Measurements from ENCODE around the gene TCTN1. TPM values are rescaled to one million over a fixed set of nuclear protein-coding genes. Genes with fewer than 3 reads are reported as not detected.

TCTN1 gene
- total and polyA plus RNA-seq, 2 of the 8 experiments (the other 6 are each of a cell fraction or from before 2014, with no cell fraction given) = 14.7 to 16.4 TPM

GRCh38 chr12:110590806-110591326, 23.1 kb upstream of the TCTN1 start:
- no peak overlapping the region for H3K56ac ChIP-seq (replicated peaks; ENCODE audit: insufficient read length, low read depth, low read length)
- H3K79me1 ChIP-seq (ENCODE audit: low read depth, low read length) = no peaks in the 10 kb centered on the region
- no peak overlapping the region for H3K4ac ChIP-seq (replicated peaks; ENCODE audit: insufficient read length, low read depth, low read length)
- no peaks in the 10 kb centered on the region for H3K79me2 ChIP-seq (ENCODE audit: control insufficient read depth in 1 of 2, insufficient read depth in 2 of 2, low read length in 2 of 2)
- H3K23me2 ChIP-seq (ENCODE audit: low read depth, low read length) = no peaks in the 10 kb centered on the region
- POLR2A ChIA-PET (ENCODE audit: partially characterized antibody) = no interaction called here
- H2BK12ac ChIP-seq (ENCODE audit: low read depth, low read length) = no peak overlapping the region
- CTCF ChIA-PET (ENCODE audit: partially characterized antibody) = interaction anchor here (0.7 to 7.7 kb wide), 2 partner anchors 11 to 38 kb away, joined by 4 to 55 read pairs; no protein-coding TSS in a partner anchor
- peak overlapping the region; percentile 36 for H2AFZ ChIP-seq (ENCODE audit: low read length)
- no peaks in the 10 kb centered on the region for H3K27me3 ChIP-seq (replicated peaks in 1 of 4; ENCODE audit: control insufficient read depth in 3 of 4, extremely low read depth in 1 of 4, insufficient read depth in 3 of 4, low read length in 3 of 4)
- no peaks in the 10 kb centered on the region for H3K36me3 ChIP-seq (ENCODE audit: control insufficient read depth in 2 of 4, insufficient read depth in 4 of 4, low read length in 3 of 4)
- FAIRE-seq = no peak
- peaks cover 0 to 7% (median 2%) of the 10 kb centered on the region in 4 experiments; a peak in 2 of 7 replicates for H3K4me1 ChIP-seq (replicated peaks in 1 of 4; ENCODE audit: control insufficient read depth in 3 of 4, insufficient read depth in 4 of 4, low read length in 3 of 4)
- no peak overlapping the region for H3K9ac ChIP-seq (replicated peaks in 1 of 4; ENCODE audit: extremely low read depth in 1 of 4, low read depth in 3 of 4, low read length in 3 of 4)
- H3K14ac ChIP-seq (ENCODE audit: insufficient read length) = no peak overlapping the region
- no peaks in the 10 kb centered on the region for H4K20me1 ChIP-seq (replicated peaks in 1 of 2; ENCODE audit: control insufficient read depth in 1 of 2, insufficient read depth in 2 of 2, low read length in 2 of 2)
- no peak for DNase-seq (ENCODE audit: low read depth in 1 of 2, low spot score in 2 of 2)
- H2BK5ac ChIP-seq (ENCODE audit: low read depth, low read length) = no peak overlapping the region
- H3K27ac ChIP-seq (ENCODE audit: low read depth, low read length) = no peak overlapping the region
- H3K4me3 ChIP-seq (ENCODE audit: extremely low read depth in 1 of 4, insufficient read depth in 2 of 4, low read depth in 3 of 4, low read length in 4 of 4) = no peak overlapping the region
- no peak overlapping the region; a peak in 1 of 4 replicates for H3K4me2 ChIP-seq (ENCODE audit: insufficient read depth in 1 of 2, low read depth in 2 of 2, low read length in 2 of 2)
- no peak overlapping the region for H2BK15ac ChIP-seq (ENCODE audit: low read length)
- no peak overlapping the region for H4K8ac ChIP-seq (ENCODE audit: extremely low read depth, insufficient read depth, low read length)
- H3K9me3 ChIP-seq (ENCODE audit: insufficient read depth in 2 of 2, low read depth in 1 of 2, low read length in 1 of 2) = no peaks in the 10 kb centered on the region
- H2AK5ac ChIP-seq (ENCODE audit: low read depth, low read length) = no peak overlapping the region
- no peak overlapping the region for H2BK120ac ChIP-seq (replicated peaks; ENCODE audit: low read depth, low read length)
- H3K18ac ChIP-seq (ENCODE audit: extremely low read depth, low read length) = no peak overlapping the region
- H4K91ac ChIP-seq (replicated peaks; ENCODE audit: insufficient read length, low read length) = no peak overlapping the region
- WGBS, 2 experiments (ENCODE audit: extremely low coverage in 1 of 2, insufficient coverage in 1 of 2, insufficient read length in 1 of 2, insufficient replicate concordance in 2 of 2, low coverage in 1 of 2, low lambda C conversion rate in 2 of 2, missing lambda C conversion rate in 1 of 2) = 87% methylated on average over 3 of the region's 3 CpGs; no CpG with 5 or more reads in 1 of the 2 experiments
- H3K23ac ChIP-seq (ENCODE audit: insufficient read length) = no peak overlapping the region
- no peak overlapping the region for H2BK20ac ChIP-seq (ENCODE audit: low read length)
- no peak overlapping the region for H4K5ac ChIP-seq (ENCODE audit: insufficient read length, low read depth, low read length)
- no peak for TF ChIP-seq CBX8 (IDR thresholded peaks at IDR 0.05; ENCODE audit: borderline replicate concordance, low read depth, low read length)
- no peak for TF ChIP-seq SUZ12 (IDR thresholded peaks at IDR 0.05; ENCODE audit: low read length)
- TF ChIP-seq RFX5 (IDR thresholded peaks at IDR 0.05; ENCODE audit: borderline replicate concordance, low read depth, low read length) = no peak
- TF ChIP-seq GABPA (IDR thresholded peaks at IDR 0.05; ENCODE audit: borderline replicate concordance, insufficient read depth, low read length) = no peak
- TF ChIP-seq SP1 (IDR thresholded peaks at IDR 0.05; ENCODE audit: low read depth, low read length) = no peak
- TF ChIP-seq RNF2 (IDR thresholded peaks at IDR 0.05; ENCODE audit: borderline replicate concordance, low read depth, low read length, missing control alignments, poor library complexity, severe bottlenecking) = no peak
- no peak for TF ChIP-seq PHF8 (conservative IDR thresholded peaks at IDR 0.05; ENCODE audit: low read depth, low read length)
- TF ChIP-seq GTF2F1 (IDR thresholded peaks at IDR 0.05; ENCODE audit: borderline replicate concordance, low read depth, low read length) = no peak
- TF ChIP-seq TAF1 (IDR thresholded peaks at IDR 0.05; ENCODE audit: low read depth, low read length) = no peak
- no peak for TF ChIP-seq CREB1 (IDR thresholded peaks at IDR 0.05)
- TF ChIP-seq KDM1A (IDR thresholded peaks at IDR 0.05; ENCODE audit: borderline replicate concordance, low read length) = no peak
- no peak for TF ChIP-seq TCF12 (IDR thresholded peaks at IDR 0.05; ENCODE audit: low read depth, low read length)
- TF ChIP-seq SIN3A (conservative IDR thresholded peaks at IDR 0.05 in 1 of 2, IDR thresholded peaks at IDR 0.05 in 1 of 2; ENCODE audit: low read depth in 1 of 2, low read length in 2 of 2) = no peak
- no peak for TF ChIP-seq FOSL1 (IDR thresholded peaks at IDR 0.05; ENCODE audit: insufficient read depth, low read depth, low read length)

All from H1 (cell line).